Fibroblast of lung (primary cell): ENCODE data around the gene NR1D1.
A peak's percentile ranks its signal among the peaks of the same experiment; 100 is the strongest.

Source experiments
- CTCF ChIP-seq, 2 donors: IDR thresholded peaks in 1 of 2; conservative IDR thresholded peaks in 1 of 2; 1 replicate in 1 of 2; 2 replicates in 1 of 2; pipeline ENCODE4 v1.5.1; 2011 to 2012; ENCODE audit warnings: low read length in 2 of 2, control low read depth in 1 of 2, inconsistent platforms in 1 of 2, low read depth in 1 of 2, mild to moderate bottlenecking in 1 of 2
- EZH2 ChIP-seq: IDR thresholded peaks from 2 replicates; pipeline ENCODE4 v1.5.1; 2012; ENCODE audit warnings: low read length, control low read depth, mild to moderate bottlenecking; ENCODE audit errors: missing control alignments

- TF ChIP-seq EZH2 (no peak), CTCF (conservative IDR thresholded peaks at IDR 0.05 in 1 of 2, IDR thresholded peaks at IDR 0.05 in 1 of 2; ENCODE audit: low read depth in 1 of 2, low read length in 2 of 2) (peak; percentile 64 to 78)
Measured at GRCh38 chr17:40111221-40112128, 11.1 kb upstream of the NR1D1 start.
